ENCODE results near the gene NKG7. TPM values are rescaled to one million over a fixed set of nuclear protein-coding genes. Genes with fewer than 3 reads are reported as not detected.

NKG7 gene
- total RNA-seq, 1 donor: 119 TPM

GRCh38 chr19:51371186-51371690 lies 1.2 kb downstream of the NKG7 start:
- H3K4me1 ChIP-seq (ENCODE audit: insufficient read depth, low read length): peaks cover 85% of the 10 kb centered on the region
- H3K9me3 ChIP-seq (ENCODE audit: low read depth, low read length): no peaks in the 10 kb centered on the region
- no peaks in the 10 kb centered on the region for H3K27me3 ChIP-seq (ENCODE audit: insufficient read depth, low read length)
- peak overlapping the region; percentile 50 for H3K4me3 ChIP-seq (ENCODE audit: low read length)

DNA sequence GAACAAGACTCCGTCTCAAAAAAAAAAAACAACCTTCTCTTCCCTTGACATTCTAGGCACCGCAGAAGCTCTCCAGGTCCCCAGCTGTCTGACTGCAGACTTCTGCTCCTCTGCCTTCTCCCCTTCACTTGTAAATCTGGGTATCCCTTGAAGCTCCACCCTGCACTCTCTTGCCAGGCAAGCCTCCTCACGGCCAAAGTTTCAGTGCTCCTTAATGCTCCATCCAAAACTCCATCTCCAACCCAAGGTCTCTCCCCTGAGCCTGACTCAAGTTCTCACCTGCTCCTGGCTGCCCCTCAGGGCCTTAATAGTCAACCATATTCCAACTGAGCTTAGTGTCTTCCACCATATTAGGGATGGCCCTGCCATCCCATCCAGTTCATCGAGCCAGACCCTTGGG lies 2.2 kb downstream of the NKG7 start:
- H3K4me3 ChIP-seq (ENCODE audit: low read length): peak overlapping the region; percentile 50
- peaks cover 83% of the 10 kb centered on the region for H3K4me1 ChIP-seq (ENCODE audit: insufficient read depth, low read length)
- H3K27me3 ChIP-seq (ENCODE audit: insufficient read depth, low read length): no peaks in the 10 kb centered on the region
- H3K9me3 ChIP-seq (ENCODE audit: low read depth, low read length): no peaks in the 10 kb centered on the region

- Histone ChIP-seq H3K4me1 (ENCODE audit: insufficient read depth, low read length) (peaks cover 76% of the 10 kb centered on the region), H3K4me3 (ENCODE audit: low read length) (peak within 1 kb of the TSS; percentile 85), H3K27me3 (ENCODE audit: insufficient read depth, low read length) (no peaks in the 10 kb centered on the region), H3K9me3 (ENCODE audit: low read depth, low read length) (no peaks in the 10 kb centered on the region)
Observed at GRCh38 chr19:51368366-51369282, 3.8 kb downstream of the NKG7 start, which contains the start of gene CLDND2. Gene CLDND2 (minus strand): TSS chr19:51369003. CDS start chr19:51368577, 426 bp downstream.

DNA sequence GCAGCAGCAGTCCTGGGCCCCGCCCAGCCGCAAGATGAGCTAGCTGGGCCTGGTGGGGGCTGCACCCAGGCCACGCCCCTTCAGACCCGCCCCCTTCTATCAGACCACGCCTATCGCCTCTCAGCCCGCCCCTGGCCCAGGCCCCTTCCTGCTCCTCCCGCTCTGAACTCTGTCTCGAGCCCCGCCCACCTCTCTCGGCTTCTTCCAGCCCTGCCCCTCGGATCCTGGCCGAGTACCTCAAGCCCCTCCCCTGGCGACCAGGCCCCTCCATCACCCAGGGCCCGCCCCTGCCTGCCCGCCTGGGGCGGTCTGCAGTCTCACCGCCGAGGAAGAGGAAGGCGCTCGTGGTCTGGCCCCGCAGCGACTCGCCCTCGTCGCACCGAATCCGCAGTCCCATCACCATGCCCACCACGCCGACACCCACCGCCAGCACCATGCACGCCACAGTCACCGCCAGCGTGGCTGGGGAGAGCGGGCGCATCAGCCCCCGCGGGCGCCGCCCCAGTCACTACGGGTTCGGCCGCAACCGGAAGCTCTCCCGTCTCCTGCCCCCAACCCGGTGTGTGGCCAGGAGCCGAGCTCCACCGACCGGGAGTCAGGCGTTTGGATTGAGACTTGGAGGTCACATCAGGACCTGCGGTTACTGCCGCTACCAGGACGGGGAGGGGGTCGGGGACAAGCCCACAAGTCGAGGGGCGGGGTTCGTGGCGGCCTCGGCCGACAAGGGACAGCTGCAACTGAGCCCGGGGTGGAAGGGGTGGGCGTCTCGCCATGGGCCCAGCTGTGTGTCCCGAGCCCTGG lies 4.7 kb downstream of the NKG7 start:
- no peaks in the 10 kb centered on the region for H3K9me3 ChIP-seq (ENCODE audit: low read depth, low read length)
- no peaks in the 10 kb centered on the region for H3K27me3 ChIP-seq (ENCODE audit: insufficient read depth, low read length)
- peaks cover 71% of the 10 kb centered on the region for H3K4me1 ChIP-seq (ENCODE audit: insufficient read depth, low read length)
- peak overlapping the region; percentile 85 for H3K4me3 ChIP-seq (ENCODE audit: low read length)

GRCh38 chr19:51367255-51367564 lies 5.2 kb downstream of the NKG7 start:
- Histone ChIP-seq H3K27me3 (ENCODE audit: insufficient read depth, low read length) (no peaks in the 10 kb centered on the region), H3K4me3 (ENCODE audit: low read length) (peak overlapping the region; percentile 85), H3K9me3 (ENCODE audit: low read depth, low read length) (no peaks in the 10 kb centered on the region), H3K4me1 (ENCODE audit: insufficient read depth, low read length) (peaks cover 68% of the 10 kb centered on the region)

GRCh38 chr19:51366389-51367254 lies 5.8 kb downstream of the NKG7 start:
- Histone ChIP-seq H3K27me3 (ENCODE audit: insufficient read depth, low read length) (no peaks in the 10 kb centered on the region), H3K4me3 (ENCODE audit: low read length) (peak overlapping the region; percentile 85), H3K9me3 (ENCODE audit: low read depth, low read length) (no peaks in the 10 kb centered on the region), H3K4me1 (ENCODE audit: insufficient read depth, low read length) (peaks cover 62% of the 10 kb centered on the region)

GRCh38 chr19:51365965-51366388 lies 6.5 kb downstream of the NKG7 start, which contains the start of gene ETFB:
Gene ETFB (minus strand): TSS chr19:51366388. CDS start chr19:51366326, 62 bp downstream.
- H3K27me3 ChIP-seq (ENCODE audit: insufficient read depth, low read length): no peaks in the 10 kb centered on the region
- no peaks in the 10 kb centered on the region for H3K9me3 ChIP-seq (ENCODE audit: low read depth, low read length)
- H3K4me1 ChIP-seq (ENCODE audit: insufficient read depth, low read length): peaks cover 56% of the 10 kb centered on the region

GRCh38 chr19:51365211-51365964 lies 7.1 kb downstream of the NKG7 start:
- Histone ChIP-seq H3K4me3 (ENCODE audit: low read length) (peak overlapping the region; percentile 85), H3K9me3 (ENCODE audit: low read depth, low read length) (no peaks in the 10 kb centered on the region), H3K4me1 (ENCODE audit: insufficient read depth, low read length) (peaks cover 50% of the 10 kb centered on the region), H3K27me3 (ENCODE audit: insufficient read depth, low read length) (no peaks in the 10 kb centered on the region)

More at GRCh38 chr19:51365965-51366388, 6.5 kb downstream of the NKG7 start, which contains the start of gene ETFB:
- H3K4me3 ChIP-seq (ENCODE audit: low read length): peak within 1 kb of the TSS; percentile 85

DNA sequence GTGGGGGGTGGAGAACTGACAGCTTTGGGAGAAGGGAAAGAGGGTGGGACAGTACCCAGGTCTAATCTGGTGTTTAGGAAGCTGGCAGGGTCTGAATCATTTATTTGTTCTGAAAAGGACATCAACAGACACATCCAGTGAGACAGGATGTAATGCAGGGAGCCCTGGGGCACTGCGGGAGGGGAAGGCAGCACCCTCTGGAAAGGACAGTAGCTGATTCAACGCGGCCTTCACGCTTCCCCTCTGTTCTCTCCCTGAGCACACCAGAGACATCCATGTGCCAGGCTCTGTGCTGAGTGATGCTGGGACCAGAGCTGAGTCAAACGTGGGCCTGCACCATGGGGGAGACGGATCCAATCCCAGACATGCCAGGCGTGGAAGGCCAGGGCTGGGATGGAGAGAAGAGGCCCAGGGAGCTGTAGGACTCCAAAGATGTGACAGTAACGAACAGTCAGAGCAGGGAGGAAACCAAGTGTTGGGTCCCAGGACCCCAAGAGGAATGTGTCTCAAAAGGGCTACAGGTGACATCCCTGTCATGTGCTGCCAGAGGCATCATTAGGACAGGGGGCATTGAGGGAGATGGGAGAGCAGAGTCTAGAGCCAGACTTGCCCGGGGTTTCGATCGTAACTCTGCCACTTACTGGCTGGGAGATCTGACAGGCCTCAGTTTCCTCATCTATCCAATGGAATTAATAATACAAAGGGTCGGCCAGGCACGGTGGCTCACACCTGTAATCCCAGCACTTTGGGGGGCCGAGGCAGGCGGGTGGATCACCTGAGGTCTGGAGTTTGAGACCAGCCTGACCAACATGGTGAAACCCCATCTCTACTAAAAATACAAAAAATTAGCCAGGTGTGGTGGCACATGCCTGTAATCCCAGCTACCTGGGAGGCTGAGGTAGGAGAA lies 8.0 kb downstream of the NKG7 start:
- Histone ChIP-seq H3K4me1 (ENCODE audit: insufficient read depth, low read length) (peaks cover 47% of the 10 kb centered on the region), H3K27me3 (ENCODE audit: insufficient read depth, low read length) (no peaks in the 10 kb centered on the region), H3K4me3 (ENCODE audit: low read length) (no peak overlapping the region), H3K9me3 (ENCODE audit: low read depth, low read length) (no peaks in the 10 kb centered on the region)

DNA sequence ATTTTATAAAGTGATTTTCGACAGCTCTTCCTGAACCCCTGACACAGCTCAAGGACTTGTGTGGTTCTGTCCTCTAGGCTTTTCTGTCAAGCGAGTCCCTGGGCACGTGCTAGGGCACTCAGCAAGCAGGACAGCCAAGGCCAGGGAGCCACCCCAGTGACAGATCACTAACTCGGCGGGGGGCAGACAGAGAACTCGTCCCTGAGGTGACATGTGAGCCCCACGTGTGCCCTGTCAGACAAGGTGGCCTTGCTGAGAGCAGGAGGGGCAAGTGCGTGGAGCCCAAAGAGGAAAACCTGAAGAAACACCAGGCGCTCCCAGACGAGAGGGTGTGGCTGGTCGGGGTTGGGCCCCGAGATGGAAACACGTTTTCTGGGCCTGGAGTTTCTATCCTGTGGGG lies 11.2 kb downstream of the NKG7 start:
- Histone ChIP-seq H3K4me1 (ENCODE audit: insufficient read depth, low read length) (peaks cover 24% of the 10 kb centered on the region), H3K27me3 (ENCODE audit: insufficient read depth, low read length) (no peaks in the 10 kb centered on the region), H3K4me3 (ENCODE audit: low read length) (no peak overlapping the region), H3K9me3 (ENCODE audit: low read depth, low read length) (no peaks in the 10 kb centered on the region)

DNA sequence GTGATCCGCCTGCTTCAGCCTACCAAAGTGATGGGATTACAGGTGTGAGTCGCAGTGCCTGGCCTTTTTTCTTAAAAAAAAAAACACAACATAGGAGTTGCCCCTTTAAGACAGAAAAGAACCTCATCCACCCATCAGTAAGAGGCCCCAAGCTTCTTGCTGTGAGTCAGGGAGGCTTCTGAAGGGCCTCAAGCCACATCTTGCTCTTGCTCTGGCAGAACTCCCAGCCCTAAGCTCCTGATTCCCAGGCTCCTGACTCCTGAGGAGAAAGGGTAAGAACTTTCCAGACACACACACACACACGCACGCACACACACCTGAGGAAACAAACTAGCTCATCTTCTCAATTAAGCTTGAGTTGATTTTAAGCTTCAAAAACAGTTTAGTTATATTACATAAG lies 13.2 kb downstream of the NKG7 start:
- no peaks in the 10 kb centered on the region for H3K27me3 ChIP-seq (ENCODE audit: insufficient read depth, low read length)
- no peaks in the 10 kb centered on the region for H3K9me3 ChIP-seq (ENCODE audit: low read depth, low read length)
- H3K4me1 ChIP-seq (ENCODE audit: insufficient read depth, low read length): peaks cover 14% of the 10 kb centered on the region
- no peak overlapping the region for H3K4me3 ChIP-seq (ENCODE audit: low read length)

DNA sequence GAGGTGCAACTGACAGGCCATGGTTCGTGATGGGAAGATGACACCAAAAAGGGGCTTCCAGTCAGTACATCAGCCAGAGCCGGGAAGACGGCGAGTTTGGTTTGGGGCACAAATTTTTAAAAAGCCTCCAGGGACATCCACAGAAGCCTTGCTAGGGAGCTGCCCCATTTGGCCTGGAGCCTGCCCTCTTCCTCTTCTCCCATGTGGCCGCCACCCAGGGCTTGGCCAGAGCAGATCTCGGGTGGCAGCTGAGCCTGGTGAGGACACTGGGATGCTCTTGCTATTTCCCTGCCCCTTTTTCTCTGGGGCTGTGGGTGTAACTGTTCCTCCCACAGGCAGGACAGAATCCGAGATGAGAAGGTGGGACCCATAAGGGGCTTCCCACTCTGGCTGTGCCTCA lies 14.5 kb downstream of the NKG7 start:
- H3K4me3 ChIP-seq (ENCODE audit: low read length): no peak overlapping the region
- H3K9me3 ChIP-seq (ENCODE audit: low read depth, low read length): no peaks in the 10 kb centered on the region
- no peaks in the 10 kb centered on the region for H3K27me3 ChIP-seq (ENCODE audit: insufficient read depth, low read length)
- peaks cover 13% of the 10 kb centered on the region for H3K4me1 ChIP-seq (ENCODE audit: insufficient read depth, low read length)

DNA sequence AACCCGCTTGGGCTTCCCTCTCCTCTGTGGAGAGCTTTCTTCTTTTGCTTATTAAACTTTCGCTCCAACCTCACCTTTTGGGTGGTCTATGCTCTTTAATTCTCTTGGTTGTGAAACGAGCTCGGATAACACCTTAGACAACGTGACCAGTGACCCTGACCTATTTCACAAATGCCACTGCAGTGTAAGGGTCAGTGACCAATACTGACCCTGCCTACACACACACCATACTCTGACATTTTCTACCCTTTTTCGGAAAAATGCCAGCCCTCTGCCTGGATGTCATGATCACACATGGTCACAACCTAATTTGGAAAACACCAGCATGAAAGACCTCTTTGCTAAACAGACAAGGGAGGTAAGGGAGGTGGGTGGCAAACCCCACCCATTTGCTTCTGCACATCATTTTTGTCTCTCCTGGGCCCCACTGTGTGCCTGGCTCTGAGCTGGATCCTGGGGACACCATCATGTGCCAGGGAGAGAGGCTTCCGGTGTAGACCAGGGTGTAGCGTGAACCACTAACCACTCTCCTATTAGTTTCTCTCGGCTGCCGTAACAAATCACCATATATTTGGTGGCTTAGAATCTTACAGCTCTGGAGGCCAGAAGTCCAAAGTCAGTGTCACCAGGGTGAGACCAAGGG lies 16.2 kb downstream of the NKG7 start:
- Histone ChIP-seq H3K4me3 (ENCODE audit: low read length) (no peak overlapping the region), H3K9me3 (ENCODE audit: low read depth, low read length) (no peaks in the 10 kb centered on the region), H3K27me3 (ENCODE audit: insufficient read depth, low read length) (no peaks in the 10 kb centered on the region), H3K4me1 (ENCODE audit: insufficient read depth, low read length) (peaks cover 9% of the 10 kb centered on the region)
